ENCODE results near the gene TAC3.

GRCh38 chr12:57055824-57056223 lies 39.5 kb upstream of the TAC3 start:
- TF ChIP-seq CTCF (IDR thresholded peaks at IDR 0.05) (no peak), POLR2A (IDR thresholded peaks at IDR 0.05) (no peak)
